ENCODE data around the gene ATP2C2.
"Not testable (repeated sequence)": the region's sequence is repeated elsewhere in the genome, so short reads cannot be mapped to it uniquely, and the experiment has no call there.

ATP2C2 gene

DNA sequence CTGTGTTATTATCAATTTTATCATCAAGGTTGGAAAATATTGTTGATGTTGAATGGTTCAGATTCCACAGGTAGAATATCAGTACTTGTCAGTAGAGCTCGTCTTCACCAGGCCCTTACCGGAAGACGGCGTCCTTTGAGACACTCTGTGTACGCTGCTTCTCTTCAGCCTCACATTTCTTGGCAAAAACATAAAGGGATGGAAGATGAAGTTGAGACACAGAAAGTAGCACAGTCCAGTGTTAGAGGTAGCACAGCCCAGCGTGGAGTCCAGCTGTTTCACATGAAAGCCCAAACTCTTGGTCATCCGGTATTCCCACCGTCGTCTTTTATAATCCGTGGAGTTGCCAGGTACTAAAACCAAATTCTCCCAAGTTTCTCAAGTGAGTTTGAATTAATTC is 30.4 kb downstream of the ATP2C2 start:
- no peak for DNase-seq

DNA sequence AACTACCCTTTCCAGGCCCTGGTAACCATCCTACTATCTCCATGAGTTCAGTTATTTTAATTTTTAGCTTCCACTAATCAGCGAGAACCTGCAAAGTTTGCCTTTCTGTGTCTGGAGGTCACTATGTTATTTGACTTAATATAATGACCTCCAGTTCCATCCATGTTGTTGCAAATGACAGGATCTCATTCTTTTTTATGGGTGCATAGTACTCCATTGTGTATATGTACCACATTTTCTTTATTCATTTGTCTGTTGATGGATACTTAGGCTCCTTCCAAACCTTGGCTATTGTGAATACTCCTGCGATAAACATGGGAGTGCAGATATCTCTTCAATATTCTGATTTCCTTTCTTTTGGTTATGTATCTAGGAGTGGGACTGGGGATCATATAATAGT is 31.6 kb downstream of the ATP2C2 start:
- not testable (repeated sequence) for DNase-seq

DNA sequence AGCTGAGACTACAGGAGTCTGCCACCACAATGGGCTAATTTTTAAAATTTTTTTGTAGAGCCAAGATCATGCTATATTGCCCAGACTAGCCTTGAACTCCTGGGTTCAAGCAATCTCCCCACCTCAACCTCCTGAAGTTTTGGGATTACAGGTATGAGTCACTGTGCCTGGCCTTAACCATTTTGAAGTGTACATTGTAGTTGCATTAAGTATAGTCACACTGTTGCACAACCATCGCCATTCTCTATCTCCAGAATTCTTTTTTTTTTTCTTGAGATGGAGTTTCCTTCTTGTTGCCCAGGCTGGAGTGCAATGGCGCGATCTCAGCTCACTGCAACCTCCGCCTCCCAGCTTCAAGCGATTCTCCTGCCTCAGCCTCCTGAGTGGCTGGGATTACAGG is 35.1 kb downstream of the ATP2C2 start:
- not testable (repeated sequence) for DNase-seq

DNA sequence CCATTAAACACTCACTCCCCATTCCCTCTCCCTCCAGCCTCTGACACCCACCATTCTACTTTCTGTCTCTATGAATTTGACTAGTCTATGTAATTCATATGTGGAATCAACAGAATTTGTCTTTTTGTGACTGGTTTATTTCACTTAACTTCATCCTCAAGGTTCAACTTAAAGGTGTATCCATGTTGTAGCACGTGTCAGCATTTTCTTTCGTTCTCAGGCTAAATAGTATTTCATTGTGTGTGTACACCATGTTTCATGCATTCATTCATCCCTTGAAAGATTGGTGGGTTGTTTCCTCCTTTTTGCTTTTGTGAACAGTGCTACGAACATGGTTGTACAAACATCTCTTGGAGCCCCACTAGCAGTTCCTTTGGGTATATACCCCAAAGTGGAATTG is 36.0 kb downstream of the ATP2C2 start:
- DNase-seq: no peak

DNA sequence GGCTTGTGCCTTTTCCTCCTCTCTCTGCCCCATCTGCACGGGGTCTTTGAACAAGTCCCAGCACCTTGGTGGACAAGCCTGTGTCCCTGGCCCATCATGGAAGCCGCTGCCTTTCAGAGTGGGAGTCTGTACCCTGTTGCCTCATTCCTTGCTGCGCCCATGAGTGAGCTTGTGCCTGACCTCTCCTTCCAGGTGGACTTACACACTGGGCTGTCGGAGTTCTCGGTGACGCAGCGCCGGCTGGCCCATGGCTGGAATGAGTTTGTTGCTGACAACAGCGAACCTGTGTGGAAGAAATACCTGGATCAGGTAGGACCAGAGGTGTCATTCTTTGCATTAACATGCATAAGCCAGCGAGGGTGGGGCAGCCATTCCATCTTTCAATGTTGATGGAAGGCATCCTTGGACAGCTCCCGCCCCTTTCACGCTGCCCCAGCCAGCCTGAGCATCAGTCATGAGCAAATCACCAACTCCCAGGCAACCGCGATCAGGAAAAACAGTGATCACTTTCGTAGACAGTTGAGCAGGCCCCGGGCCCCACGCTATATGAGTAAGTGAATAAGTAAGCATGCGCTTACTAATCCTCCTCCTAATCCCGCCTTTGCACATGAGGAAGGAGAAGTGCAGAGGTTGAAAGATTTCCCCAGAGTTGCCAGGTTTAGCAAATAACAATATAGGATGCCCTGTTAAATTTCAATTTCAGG is 36.8 kb downstream of the ATP2C2 start:
- no peak for DNase-seq

DNA sequence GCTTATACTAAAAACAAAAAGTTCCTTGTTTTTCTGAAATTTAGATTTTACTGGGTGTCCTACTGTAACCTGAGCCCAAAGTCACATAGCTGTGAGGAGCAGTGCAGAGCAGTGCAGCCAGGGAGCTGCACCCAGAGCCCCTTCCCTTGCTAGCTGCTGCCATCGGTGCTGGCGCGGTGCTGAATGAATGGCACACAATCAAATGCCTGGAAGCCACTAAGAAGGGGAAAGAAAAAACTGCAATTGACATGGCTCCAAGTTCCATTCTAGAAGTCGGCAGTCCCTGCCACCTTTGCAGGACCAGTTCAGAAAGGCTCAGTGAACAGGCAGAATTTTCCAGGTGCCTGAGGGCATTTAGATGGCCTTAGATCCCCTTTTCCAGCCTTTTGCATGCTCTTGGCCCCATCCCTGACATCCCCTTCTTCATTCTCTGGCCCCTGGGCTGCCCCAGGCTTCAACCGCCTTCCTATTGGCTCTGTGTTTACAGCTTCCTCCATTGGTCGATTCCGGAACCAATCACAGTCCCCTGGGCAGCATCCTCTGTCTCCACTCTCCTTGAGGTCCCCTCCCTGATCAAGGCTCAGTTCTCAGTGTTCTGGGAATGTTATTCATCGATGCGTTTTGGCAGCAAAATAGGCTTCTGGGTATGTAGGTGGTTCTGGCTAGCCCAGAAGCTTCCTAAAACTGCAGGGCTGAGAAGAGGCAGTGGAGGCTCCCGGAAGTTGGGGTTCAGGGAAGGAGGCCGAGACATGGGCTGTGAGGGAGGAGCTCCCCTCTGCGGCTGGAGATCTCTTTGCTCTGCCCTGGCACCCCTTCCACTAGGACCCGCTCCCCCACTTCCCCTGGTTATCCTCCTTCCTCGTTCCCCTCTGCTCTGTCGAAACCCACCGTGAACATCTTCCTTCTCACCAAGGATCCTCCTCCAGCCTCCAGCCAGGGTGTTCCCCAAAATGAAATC is 37.9 kb downstream of the ATP2C2 start:
- no peak for DNase-seq

DNA sequence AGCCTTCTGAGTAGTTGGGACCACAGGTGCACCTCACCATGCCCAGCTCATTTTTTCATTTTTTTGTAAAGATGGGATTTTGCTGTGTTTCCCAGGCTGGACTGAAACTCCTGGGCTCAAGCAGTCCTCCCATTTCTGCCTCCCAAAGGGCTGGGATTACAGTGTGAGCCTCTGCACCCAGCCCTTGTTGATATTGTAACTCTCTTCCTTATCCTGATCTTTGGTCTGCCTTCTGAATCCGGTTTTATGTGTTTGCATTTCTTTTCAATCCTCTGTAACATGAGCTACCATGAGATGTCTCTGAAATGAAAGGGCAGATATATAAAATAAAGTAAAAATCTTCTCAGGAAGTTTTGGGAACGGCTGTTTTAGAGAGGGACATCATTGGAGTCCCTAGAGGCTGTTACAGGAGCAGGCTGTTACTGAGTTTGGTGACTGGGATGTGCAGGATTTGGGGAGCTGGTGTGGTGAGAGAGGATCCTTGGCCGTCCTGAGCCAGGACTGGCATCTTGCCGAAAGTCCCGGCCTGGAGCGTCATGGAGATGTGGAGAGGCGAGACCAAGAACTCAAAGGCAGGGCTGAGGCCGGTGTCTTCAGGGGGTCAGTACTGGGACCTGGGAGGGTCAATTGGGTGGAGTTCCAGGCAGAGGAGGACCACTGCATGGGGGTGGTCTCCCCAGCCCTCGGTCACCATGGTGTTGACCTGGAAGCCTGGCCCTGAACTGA is 39.4 kb downstream of the ATP2C2 start:
- DNase-seq: no peak

DNA sequence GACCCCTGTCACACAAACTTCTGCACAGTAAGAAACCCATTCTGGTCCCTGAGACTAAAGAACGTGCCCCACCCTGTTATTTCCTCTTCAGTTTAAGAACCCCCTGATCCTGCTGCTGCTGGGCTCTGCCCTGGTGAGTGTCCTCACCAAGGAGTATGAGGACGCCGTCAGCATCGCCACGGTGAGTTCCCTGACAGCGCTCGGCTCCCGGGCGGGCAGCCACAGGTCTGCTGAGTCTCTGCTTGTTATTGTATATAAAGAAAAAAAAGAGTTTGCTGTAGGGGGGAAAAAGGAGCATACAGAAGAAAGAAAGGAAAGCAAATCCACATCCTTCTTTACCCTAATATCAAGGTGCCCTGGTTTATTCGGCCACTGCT is 40.0 kb downstream of the ATP2C2 start:
- DNase-seq: no peak

DNA sequence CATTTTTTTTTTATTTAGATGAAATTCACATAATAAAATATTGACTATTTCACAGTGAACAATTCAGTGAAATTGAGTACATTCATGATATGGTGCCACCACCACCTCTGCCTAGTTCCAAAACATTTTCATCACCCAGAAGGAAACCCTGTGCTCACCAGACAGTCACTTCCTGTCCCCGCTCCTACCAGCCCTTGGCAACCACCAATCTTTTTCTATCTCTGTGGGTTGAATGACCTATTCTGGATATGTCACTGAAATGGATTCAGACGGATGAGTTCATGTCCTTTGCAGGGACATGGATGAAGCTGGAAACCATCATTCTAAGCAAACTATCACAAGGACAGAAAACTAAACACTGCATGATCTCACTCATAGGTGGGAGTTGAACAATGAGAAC is 40.5 kb downstream of the ATP2C2 start:
- no peak for DNase-seq

DNA sequence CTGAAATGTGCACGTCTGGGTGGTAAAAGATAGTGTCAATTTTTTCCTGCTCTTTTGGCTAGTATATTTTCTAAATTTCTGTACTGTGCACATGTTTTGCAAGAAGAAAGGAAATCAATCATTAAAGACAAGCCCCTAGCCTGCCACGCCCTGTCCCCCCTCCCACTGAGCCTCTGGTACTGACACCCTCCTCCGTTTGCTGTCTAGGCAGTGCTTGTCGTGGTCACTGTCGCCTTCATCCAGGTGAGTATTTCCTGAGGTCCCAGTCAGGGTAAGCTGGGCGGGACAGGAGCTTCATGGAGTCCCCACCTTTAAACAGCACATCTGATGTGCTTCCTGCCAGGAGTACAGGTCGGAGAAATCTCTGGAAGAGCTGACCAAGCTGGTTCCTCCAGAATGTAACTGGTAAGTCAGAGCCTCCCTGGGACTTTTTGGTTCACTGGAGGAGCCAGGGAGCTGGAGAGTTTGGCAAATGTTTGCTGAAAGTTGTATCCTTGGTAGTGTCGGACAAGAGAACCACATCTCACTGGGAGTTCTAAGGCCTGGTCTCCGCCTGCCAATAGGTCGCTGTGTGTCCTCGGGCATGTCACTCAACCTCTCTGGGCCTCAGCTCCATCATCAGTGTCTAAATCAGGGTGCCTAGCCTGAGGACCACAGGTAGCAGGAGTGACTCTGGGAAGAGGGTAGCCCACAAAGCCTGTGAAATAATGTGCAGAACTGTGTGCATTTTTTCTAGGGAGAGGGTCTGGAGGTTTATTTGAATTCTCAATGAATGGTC is 42.2 kb downstream of the ATP2C2 start:
- DNase-seq: no peak

DNA sequence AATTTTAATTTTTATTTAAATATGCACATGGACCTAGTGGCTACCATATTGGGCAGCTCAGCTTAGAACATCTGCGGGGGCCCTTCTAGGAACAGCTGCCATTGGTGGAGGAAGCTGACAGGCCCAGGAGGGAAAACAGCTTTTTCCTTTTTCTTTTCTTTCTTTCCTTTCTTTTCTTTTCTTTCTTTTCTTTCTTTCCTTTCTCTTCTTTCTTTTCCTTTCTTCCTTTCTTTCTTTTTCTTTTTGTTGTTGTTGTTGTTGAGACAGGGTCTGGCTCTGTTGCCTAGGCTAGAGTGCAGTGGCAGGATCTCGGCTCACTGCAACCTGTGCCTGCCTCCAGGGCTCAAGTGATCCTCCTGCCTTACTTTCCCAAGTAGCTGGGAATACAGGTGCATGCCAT is 43.4 kb downstream of the ATP2C2 start:
- DNase-seq: no peak

DNA sequence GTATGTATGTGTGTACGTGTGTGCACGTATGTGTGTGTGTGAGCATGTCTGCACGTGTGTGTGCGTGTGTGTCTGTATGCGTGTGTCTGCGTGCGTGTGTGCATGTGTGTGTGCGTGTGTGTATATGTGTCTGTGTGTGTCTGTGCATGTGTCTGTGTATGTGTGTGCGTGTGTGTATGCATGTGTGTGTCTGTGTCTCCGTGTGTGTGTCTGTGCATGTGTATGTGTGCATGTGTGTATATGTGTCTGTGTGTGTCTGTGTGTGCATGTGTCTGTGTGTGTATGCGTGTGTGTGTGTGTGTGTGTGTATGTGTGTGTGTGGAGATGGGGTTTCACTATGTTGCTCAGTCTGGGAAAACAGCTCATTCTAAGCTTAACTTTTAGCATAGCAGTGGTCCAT is 43.9 kb downstream of the ATP2C2 start:
- no peak for DNase-seq

DNA sequence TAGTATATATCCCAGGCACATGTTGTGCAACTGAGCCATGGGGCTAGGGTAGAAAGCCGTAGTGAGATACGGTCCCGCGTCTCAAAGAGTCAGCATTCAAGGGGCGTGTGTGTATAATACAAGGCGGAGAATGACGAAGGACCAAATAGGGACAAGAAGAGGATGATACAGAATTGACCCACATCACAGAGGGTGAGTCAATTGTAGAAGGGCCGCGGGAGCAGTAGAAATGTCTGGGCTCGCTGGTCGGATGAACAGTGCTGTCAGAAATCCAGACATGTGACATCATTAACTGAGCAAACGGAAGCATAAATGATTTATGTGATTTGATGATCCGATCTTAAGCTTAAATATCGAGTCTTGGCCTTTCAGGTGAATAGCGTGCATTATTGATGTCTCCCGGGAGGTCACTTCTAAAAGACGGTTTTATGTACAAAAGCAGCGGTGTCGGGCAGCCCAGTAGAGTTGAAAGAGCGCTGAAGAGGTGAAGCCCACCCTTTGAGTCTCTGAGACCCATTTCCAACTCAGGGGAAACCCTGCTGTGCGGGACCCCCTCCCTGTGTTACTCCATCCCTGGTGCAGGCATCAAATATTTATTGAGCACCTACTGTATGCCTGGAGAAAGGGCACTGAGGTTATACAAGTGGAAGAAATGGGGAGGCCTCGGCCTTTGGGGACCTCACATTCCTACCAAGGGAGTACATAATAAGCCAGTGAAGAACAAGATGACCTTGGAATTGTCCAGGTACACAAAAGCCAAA is 45.1 kb downstream of the ATP2C2 start:
- DNase-seq: no peak

DNA sequence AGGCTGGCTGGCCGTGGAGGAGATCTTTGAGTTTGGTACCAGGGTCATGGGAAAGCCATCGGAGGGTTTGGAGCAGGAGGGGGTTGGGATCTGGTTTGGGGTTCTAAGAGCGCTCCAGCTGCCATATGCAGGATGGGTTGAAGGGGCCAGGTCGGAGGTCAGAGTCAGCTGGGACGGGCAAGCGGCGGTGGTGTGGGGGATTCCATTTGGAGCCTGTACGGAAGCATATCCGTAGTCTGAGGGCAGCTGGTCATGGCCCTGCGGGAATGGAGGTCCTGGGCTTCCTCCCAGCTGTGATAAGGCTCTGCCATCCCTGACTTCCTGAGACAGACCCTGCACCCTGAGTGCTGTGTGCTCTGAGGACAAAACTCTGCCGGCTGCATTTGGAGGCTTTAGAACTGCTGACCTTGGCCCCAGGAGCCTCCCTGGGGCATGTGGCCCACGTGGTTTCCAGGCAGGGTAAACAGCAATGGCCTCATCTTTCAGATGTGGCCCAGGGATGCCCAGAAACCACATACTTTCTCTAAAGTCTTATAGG is 46.5 kb downstream of the ATP2C2 start:
- no peak for DNase-seq

DNA sequence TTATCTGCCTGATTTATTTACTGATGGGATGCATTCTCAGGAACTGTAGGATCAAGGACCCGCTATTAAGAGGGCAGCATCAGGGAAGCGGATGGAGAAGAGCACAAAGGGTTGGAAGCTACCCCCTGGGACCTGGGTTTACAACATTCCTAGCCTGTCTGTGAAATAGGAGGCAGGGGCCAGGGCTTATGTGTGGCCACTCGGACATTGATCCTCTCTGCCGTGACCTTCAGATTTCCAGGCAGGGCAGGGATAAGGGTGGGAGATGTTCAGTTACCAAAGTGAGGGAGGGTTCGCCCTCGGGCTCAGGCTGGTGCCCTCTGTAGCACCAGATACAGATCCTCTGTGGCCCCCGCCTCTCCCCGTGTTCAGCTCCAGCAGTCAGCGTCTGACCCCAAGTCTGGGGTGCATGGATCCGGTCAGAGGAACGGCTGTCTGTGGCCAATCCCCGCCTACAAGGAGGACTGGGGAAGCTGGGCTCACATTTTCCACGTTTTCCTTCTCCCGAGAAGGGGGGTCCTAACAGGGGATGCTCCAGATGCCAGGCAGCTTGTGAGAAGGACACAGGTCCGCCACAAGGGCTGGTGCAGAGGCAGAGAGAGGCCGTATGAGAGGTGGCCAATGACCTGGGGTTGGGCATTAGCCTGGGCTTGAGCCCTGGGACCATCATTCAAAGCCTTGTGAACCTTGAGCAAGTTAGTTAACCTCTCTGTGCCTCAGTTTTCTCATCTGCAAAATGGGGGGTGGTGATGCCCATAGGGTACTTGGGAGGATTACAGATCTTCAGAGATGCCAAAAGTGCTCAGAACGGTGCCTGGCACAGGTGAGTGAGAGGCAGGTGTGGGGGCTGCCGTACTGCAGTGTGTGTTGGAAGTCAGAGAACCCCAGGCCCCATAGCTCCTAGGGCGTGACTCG is 48.3 kb downstream of the ATP2C2 start:
- no peak for DNase-seq

DNA sequence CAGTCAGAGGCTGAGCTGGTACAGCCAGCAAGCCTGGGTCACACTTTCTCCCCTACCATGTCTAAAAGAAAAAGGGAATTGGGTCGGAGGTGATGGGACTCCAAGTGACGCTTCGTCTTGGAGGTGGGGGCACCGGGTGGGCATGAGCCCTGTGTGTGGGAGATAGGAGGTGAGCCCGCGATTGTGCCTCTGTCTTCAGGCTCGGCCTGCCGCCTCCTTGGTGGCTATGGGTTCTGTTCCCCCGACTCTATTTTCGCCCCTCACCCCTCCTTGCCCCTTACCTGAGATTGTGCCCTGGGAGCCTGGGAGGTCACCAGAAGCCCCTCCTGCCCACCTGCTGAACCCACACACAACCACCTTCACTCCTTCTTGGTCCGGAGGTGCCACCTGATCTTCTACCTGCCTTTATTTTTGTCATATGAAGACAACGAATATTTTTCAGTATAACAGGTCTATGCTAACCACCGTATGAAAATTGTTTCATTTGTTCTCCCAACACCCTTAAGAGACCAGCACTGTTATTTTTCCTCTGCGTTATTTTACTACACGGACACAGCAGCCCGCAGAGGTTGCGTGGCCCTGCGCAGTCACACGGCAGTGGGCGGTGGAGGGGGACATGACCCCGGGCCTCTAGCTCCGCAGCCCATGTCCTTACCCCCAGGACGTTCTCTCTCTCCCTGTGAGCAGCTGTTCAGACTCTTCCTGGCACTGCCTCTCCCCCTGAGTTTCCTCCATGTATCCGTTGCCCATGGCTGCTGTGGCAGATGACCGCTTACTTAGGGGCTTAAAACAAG is 49.9 kb downstream of the ATP2C2 start:
- DNase-seq: no peak

DNA sequence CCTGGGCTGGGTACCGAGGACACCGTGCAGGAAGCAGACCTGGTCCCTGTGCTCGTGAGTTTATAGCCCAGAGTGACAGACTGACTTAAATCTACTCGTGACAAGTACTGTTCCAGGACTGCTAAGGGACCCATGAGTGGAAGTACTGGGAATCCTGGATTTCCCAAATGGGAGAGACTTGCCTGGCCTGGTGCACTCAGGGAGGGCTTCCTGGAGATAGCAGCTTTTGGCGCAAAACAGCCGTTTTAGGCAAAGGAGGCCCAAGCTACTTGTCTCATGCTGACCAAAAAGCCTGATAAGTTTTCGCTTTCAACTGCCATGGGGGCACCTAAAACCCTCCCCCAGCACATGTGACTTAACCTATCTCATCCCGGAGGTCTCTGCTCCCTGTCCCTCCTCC is 51.4 kb downstream of the ATP2C2 start:
- no peak for DNase-seq

DNA sequence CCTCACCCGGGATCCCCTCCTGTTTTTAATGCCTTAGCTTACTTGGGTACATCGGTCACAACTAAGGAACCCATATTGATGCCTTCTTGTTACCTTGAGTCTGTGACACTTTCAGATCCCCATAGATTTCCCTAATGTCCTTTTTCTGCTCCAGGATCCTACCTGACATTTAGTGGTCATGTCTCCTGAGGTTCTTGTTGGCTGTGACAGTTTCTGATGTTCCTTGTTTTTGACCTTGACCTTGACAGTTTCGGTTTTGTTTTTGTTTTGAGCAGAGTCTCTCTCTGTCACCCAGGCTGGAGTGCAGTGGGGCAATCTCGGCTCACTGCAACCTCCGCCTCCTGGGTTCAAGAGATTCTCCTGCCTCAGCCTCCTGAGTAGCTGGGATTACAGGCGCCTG is 52.2 kb downstream of the ATP2C2 start:
- DNase-seq: not testable (repeated sequence)

DNA sequence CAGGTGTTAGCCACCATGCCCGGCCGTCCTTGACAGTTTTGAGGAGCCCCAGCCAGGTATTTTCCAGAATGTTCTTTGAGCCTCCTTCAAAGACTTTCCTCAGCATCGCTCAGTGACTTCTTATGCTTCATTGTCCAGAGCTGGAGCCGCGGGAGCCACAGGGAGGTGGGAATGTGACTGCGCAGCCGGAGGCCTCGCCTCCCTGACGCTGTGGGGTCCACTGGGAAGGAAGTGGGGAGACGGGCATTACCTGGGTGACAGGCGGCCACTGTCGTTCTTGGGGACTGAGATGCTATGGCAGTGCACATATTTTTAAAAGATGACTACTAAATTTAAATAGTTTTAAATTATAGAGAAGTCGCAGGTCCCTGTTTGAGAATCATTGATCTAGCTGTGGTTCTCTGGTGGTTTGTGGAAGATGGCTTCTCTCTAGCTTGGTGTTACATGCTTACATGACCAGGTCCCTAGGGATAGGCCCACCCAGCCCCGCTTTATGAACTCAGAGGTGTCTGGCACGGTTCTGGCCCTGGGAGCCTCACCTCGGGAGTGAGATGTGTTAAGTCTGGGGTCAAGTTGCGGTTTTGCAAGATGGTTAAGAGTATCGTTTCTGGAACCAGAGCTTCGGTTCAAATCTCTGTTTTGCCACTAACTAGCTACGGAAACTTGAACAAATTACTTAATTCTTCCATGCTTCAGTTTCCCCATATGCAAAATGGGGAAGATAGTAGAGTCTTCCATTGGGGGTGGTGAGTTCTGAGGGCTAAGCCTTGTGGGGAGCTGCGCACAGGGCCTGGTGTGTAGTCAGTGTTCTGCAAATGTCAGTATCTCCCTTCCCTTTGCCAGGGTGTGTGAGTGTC is 53.0 kb downstream of the ATP2C2 start:
- DNase-seq: no peak

Measured in NCI-H2227 treated with DMSO at 0.1 percent for 48 hours (cell line).